Esophagus mucosa (tissue), 1 donor: ENCODE data around the gene SH3PXD2A. TPM values are rescaled to one million over a fixed set of nuclear protein-coding genes. Genes with fewer than 3 reads are reported as not detected.
A peak's percentile ranks its signal among the peaks of the same experiment; 100 is the strongest.

Experiments
- ATAC-seq: fragments of 200-7000 bp; cut with Tn5 transposase; one replicate; pipeline ENCODE4 v1.9.1; 2020
- total RNA-seq: library from RNA; stranded (reverse); gene quantifications from one replicate; pipeline ENCODE4 v1.2.4, GENCODE V29; 2023
- donor health status: DM: yes; HTN: yes; CAD: no.

The SH3PXD2A gene
- total RNA-seq, result 34.0 TPM

DNA sequence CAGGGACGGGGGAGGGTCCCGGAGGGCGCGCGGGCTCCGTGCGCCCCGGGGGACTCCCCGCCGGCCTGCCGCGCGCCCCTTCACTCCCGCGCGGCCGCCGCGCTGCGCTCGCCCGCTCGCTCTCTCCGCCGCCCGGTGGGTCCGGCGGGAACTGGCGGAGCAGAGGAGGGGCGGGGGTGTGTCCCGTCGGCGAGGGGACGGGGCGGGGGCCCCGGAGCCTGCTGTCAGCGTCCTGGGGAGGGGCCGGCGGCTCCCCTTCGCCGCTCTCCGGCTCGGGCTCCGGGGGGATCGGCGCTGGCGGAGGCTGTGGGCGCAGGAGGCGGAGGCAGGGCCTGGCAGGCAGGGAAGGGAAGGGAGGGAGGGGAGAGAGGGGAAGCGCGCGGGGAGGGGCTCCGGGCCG lies at the start of gene SH3PXD2A:
TSS of gene SH3PXD2A (minus strand) at position 153 of the 400 bp plus-strand sequence. CDS start 310 bp downstream, outside the sequence.
- peak; percentile 41 for ATAC-seq

- peak; percentile 42 for ATAC-seq
Observed at GRCh38 chr10:103901299-103901698, 45.9 kb upstream of the SH3PXD2A start.

DNA sequence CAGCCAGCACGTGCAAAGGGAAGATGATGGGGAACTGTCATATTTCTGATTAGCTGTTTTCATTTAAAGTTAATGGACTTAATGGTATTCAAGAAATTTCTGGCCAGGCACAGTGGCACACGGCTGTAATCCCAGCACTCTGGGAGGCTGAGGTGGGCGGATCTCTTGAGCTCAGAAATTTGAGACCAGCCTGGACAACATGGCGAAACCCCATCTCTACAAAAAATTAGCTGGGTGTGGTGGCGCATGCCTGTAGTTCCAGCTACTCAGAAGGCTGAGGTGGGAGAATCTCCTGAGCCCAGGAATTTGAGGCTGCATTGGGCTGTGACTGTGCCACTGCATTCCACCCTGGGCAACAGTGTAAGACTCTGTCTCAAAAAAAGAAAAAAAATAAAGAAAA lies 43.9 kb upstream of the SH3PXD2A start:
- no peak for ATAC-seq

- no peak for ATAC-seq
Observed at GRCh38 chr10:103897241-103897774, 41.9 kb upstream of the SH3PXD2A start.

GRCh38 chr10:103896225-103896624 lies 40.8 kb upstream of the SH3PXD2A start:
- no peak for ATAC-seq

- ATAC-seq, result peak; percentile 17
Observed at GRCh38 chr10:103895411-103896186, 40.2 kb upstream of the SH3PXD2A start.

DNA sequence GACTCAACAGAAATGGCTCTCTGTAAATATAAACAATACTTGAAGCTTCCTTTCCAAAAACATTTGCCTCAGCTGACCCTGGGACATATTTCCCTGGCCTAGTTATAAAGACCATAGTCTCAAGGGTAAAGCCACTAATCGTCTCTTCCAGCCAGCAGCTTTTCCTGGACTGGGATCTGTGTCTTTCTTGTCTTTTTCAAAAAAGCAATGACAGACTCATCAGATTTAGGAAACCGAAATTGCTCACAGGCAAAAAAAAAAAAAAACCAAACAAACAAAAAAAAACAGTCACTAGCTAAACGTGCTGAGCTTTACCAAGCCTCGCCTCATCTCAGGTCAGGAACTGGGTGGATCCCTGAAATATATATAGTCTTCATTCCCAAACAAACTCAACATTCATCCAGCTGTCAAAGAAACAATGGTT lies 39.1 kb upstream of the SH3PXD2A start:
- peak; percentile 40 for ATAC-seq

GRCh38 chr10:103893817-103894216 lies 38.4 kb upstream of the SH3PXD2A start:
- peak; percentile 34 for ATAC-seq

DNA sequence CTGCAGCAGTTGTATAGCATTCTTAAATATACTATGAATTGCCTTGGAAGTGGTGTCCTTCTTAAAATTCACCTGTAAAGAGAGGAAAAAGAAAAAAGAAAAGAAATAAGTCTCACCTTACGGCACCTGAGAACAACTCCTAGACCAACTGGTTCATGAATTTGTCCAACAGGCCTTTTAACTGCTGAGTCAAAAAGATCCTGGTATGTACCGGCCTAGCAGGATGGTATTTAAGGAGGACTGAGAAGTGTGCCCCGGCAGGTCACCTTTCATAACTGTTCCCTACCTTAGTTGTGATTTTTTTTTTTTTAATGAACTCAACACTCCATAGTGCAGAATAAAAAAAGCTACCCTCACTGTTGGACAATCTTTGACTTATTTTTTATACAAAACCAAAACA lies 36.8 kb upstream of the SH3PXD2A start:
- ATAC-seq, result peak; percentile 23

DNA sequence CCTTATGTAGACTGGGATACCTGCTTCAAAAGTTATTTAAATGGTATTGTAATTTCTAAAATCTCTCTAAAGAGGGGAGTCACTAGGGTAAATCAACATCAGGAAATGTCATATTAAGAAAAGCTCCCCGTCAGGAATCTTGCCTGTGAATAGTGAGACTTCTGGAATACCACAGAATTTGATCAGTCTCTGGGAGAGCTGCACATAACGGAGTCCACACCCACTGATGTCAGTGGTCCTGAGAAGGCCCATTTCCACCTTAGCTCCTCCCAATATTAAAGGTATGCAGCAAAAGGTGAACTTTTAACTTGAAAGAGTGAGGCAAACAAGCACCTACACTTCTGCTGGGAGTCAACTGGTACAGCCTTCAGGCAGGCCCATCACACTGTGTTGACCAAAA lies 35.3 kb upstream of the SH3PXD2A start:
- ATAC-seq, result no peak

GRCh38 chr10:103890194-103890658 lies 34.9 kb upstream of the SH3PXD2A start:
- peak; percentile 89 for ATAC-seq

- ATAC-seq, result no peak
Observed at GRCh38 chr10:103889121-103889720, 33.8 kb upstream of the SH3PXD2A start.

GRCh38 chr10:103888113-103888841 lies 32.9 kb upstream of the SH3PXD2A start:
- peak; percentile 67 for ATAC-seq

DNA sequence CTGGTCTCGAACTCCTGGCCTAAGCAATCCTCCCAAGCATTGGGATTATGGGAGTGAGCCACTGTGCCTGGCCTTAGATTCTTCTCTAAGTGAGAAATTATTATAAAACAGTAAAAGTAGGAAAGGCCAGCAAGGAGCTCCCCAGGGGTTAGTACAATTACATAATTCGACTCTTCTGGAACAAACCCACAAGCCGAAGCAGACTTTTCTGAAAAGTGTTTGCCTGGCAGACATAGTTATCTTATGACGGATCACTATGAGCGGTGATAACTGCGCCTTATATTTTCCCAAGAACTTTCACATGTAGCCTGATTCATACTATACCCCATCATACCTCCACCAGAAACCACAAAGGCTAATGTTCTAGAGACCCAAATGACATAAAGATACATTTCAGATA lies 30.2 kb upstream of the SH3PXD2A start:
- ATAC-seq, result no peak

- peak; percentile 41 for ATAC-seq
Observed at GRCh38 chr10:103884681-103885139, 29.3 kb upstream of the SH3PXD2A start.

DNA sequence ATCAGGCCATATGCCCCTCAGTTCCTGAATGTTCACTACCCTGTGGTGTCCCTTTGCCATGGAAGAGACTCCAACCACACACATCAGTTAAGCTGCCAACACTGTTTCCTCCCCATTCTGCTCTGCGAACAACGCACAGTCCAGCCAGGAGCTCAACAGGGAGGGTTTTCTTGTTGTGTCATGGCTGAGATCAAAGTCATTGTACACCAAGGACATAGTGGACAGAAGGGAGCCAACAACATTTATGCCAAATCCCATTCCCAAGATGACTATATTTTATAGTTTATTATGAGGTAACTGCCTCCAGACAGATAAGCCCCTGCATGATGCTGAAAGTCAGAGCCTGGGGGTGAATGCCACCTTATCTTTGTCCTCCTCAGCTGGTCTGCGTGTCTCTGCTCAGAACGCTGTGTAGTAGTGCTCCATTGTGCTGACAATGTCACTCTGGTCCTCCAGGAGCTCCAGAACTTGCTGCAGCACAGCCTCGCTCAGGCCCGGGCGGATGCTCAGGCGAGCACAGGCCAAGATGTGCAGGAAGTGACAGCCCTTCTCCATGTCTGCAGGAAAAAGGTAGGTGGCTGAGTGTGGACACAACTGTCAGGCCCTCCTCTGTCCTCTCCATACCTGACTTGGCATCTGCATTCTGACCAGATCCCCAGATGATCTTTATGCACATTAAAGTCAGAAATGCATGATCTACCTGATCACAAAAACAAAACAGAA lies 27.1 kb upstream of the SH3PXD2A start:
- ATAC-seq, result peak; percentile 21

- peak; percentile 93 for ATAC-seq
Observed at GRCh38 chr10:103881416-103882284, 26.3 kb upstream of the SH3PXD2A start.

- ATAC-seq, result no peak
Observed at GRCh38 chr10:103879831-103880230, 24.5 kb upstream of the SH3PXD2A start.

DNA sequence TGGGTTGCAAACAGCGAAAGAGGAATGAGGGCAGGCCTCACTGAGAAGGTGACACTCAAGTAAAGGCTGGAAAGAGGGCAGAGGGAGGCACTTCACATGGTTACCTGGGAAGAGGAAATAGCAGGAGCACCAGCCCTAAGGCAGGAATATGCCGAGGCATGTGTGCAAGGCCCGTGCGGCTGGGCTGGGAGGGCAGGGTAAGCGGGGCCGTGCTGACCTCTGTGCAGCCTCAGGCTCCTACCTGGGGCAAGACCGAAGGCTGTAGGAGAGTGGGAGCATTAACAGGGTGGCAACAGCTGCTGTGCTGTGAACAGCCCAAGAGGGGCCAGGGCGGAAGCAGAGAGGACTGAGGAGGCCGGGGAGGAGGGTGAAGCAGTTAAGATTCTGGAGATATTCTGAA lies 24.0 kb upstream of the SH3PXD2A start:
- peak; percentile 18 for ATAC-seq

DNA sequence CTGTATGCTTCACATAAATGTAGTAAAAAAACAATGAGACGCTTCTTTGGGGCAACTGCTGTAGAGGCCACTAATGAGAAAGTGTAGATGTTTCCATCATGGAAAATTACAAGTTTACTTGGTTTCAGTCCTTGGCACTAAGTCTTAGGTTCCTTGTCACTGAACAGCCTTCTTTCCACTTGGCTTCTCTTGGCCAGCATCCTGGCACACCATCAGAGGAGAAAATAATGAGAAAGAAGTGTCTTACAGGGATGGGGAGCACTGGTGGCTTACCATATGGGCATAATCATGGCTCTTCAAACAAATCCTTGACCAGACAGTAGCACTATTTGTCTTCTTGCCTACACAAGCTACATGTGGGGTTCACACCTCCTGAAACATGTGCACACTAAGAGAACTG lies 22.5 kb upstream of the SH3PXD2A start:
- no peak for ATAC-seq

DNA sequence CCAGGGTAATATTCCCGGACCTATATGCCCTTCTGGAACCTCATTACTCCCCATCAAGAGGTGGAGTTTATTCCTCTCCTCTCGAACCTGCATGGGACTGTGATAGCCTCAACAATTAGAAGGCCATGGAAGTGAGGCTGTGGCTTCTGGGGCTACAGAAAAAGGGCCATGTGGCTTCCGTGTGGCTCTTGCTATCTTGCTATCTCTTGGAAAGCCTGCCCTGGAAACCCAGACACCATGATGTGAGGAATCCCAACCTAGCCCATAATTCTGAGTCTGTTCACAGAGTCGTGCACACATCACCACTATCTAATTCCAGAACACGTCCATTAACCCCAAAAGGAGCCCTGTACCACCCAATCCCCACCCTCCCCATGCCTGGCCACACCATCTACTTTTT lies 20.8 kb upstream of the SH3PXD2A start:
- no peak for ATAC-seq
